Endothelial cell of umbilical vein (primary cell): ENCODE results near the gene AKAP12. TPM values are rescaled to one million over a fixed set of nuclear protein-coding genes. Genes with fewer than 3 reads are reported as not detected.

Source experiments
- BruUV-seq: library from RNA; stranded (reverse); fragments of 400-500 nt; replicated peaks from 2 replicates; lab custom pipeline; 2021; lab: Mats Ljungman, UMichigan
- CTCF ChIA-PET: fragments of 300-600, 350-600 bp; sonication (Branson Sonifier 250); formaldehyde crosslinking; loops from one replicate; lab custom pipeline; 2021; ENCODE audit warnings: antibody characterized with exemption, inconsistent platforms; lab: Charles Lee
- POLR2A ChIA-PET: fragments of 300-600, 350-600 bp; sonication (Branson Sonifier 250); formaldehyde crosslinking; loops from one replicate; lab custom pipeline; 2021; ENCODE audit warnings: antibody characterized with exemption, inconsistent platforms; lab: Charles Lee
- DNase-seq: peaks from one replicate; pipeline ENCODE4 v3.0.0-alpha.2; 2011; ENCODE audit warnings: low read depth, low spot score
- FAIRE-seq: peaks from 2 replicates; lab custom pipeline; 2011; peaks lifted over from hg19 to GRCh38; lab: Jason Lieb, UNC
- H2AFZ ChIP-seq: 2 replicates; pipeline ENCODE4 v1.6.0; 2012; ENCODE audit warnings: low read depth, low read length, control low read depth, inconsistent platforms
- H3K27ac ChIP-seq: 2 replicates; pipeline ENCODE4 v1.5.1; 2011; ENCODE audit warnings: low read depth, mild to moderate bottlenecking, control low read depth, low read length, moderate library complexity; ENCODE audit not compliant: insufficient read depth
- H3K27me3 ChIP-seq, 2 experiments: 2 replicates each; pipeline versions ENCODE4 v1.6.0 to v1.6.1; 2011; ENCODE audit warnings: low read length in 2 of 2, mixed read lengths in 1 of 2; ENCODE audit not compliant: control insufficient read depth in 2 of 2, insufficient read depth in 2 of 2
- H3K36me3 ChIP-seq, 2 experiments: 2 replicates in 1 of 2; 3 replicates in 1 of 2; pipeline ENCODE4 v1.5.1; 2011; ENCODE audit warnings: low read length in 2 of 2, mild to moderate bottlenecking in 1 of 2, moderate library complexity in 1 of 2; ENCODE audit not compliant: control insufficient read depth in 2 of 2, insufficient read depth in 2 of 2; ENCODE audit errors: extremely low read depth in 1 of 2
- H3K4me1 ChIP-seq: 3 replicates; pipeline ENCODE4 v1.5.1; 2011; ENCODE audit warnings: mild to moderate bottlenecking, low read length; ENCODE audit not compliant: control insufficient read depth, insufficient read depth; ENCODE audit errors: extremely low read depth
- H3K4me2 ChIP-seq: 2 replicates; pipeline ENCODE4 v1.6.1; 2011; ENCODE audit warnings: low read length, control low read depth, mixed read lengths; ENCODE audit not compliant: insufficient read depth
- H3K4me3 ChIP-seq, 3 experiments: fragments of 200-600 bp in 1 of 3; sonication (generic), shearing (Covaris generic) in 1 of 3; replicated peaks in 1 of 3; 2 replicates each; pipeline ENCODE4 v1.5.1; 2011 to 2016; ENCODE audit warnings: control low read depth in 3 of 3, low read length in 3 of 3, mild to moderate bottlenecking in 2 of 3, inconsistent platforms in 1 of 3, low read depth in 1 of 3, moderate library complexity in 1 of 3; ENCODE audit not compliant: insufficient read depth in 1 of 3
- H3K79me2 ChIP-seq: 2 replicates; pipeline ENCODE4 v1.6.0; 2012; ENCODE audit warnings: low read length, inconsistent platforms; ENCODE audit not compliant: control insufficient read depth, insufficient read depth
- H3K9ac ChIP-seq: replicated peaks from 2 replicates; pipeline ENCODE3; 2011; ENCODE audit warnings: low read length, control low read depth; ENCODE audit not compliant: insufficient read depth; ENCODE audit errors: extremely low read depth
- H3K9me1 ChIP-seq: replicated peaks from 3 replicates; pipeline ENCODE4 v1.6.0; 2011; ENCODE audit warnings: mild to moderate bottlenecking, low read length; ENCODE audit not compliant: control insufficient read depth, insufficient read depth; ENCODE audit errors: extremely low read depth
- H3K9me3 ChIP-seq: replicated peaks from 2 replicates; pipeline ENCODE4 v1.5.1; 2012; ENCODE audit warnings: low read length, inconsistent platforms; ENCODE audit not compliant: control insufficient read depth, insufficient read depth
- H4K20me1 ChIP-seq: replicated peaks from 2 replicates; pipeline ENCODE3; 2011; ENCODE audit warnings: mild to moderate bottlenecking, low read length; ENCODE audit not compliant: control insufficient read depth, insufficient read depth; ENCODE audit errors: extremely low read depth
- EZH2 ChIP-seq: IDR thresholded peaks from 2 replicates; pipeline ENCODE4 v1.6.1; 2012; ENCODE audit warnings: borderline replicate concordance, low read depth, mild to moderate bottlenecking, moderate library complexity, low read length, inconsistent platforms; ENCODE audit not compliant: severe bottlenecking
- FOS ChIP-seq: IDR thresholded peaks from 2 replicates; pipeline ENCODE4 v1.6.1; 2011; ENCODE audit warnings: mild to moderate bottlenecking, low read length, moderate library complexity, borderline replicate concordance; ENCODE audit not compliant: insufficient read depth
- GATA2 ChIP-seq: IDR thresholded peaks from 2 replicates; pipeline ENCODE4 v1.7.0; 2011; ENCODE audit warnings: low read depth, mild to moderate bottlenecking, moderate library complexity, mixed read lengths, low read length; ENCODE audit not compliant: insufficient read length, insufficient read depth
- JUN ChIP-seq: IDR thresholded peaks from 2 replicates; pipeline ENCODE4 v1.6.1; 2011; ENCODE audit warnings: borderline replicate concordance, low read depth; ENCODE audit not compliant: insufficient read length, insufficient read depth
- MAX ChIP-seq: IDR thresholded peaks from 2 replicates; pipeline ENCODE4 v1.6.1; 2011; ENCODE audit not compliant: insufficient read depth, insufficient read length
- MYC ChIP-seq: IDR thresholded peaks from one replicate; pipeline ENCODE4 v1.6.1; 2011; ENCODE audit warnings: mild to moderate bottlenecking, low read depth, low read length
- POLR2A ChIP-seq: IDR thresholded peaks from 2 replicates; pipeline ENCODE4 v1.6.1; 2012; ENCODE audit warnings: low read depth, mild to moderate bottlenecking, control low read depth, low read length
- POLR2AphosphoS5 ChIP-seq: IDR thresholded peaks from 2 replicates; pipeline ENCODE4 v1.6.1; 2012; ENCODE audit warnings: low read depth, mild to moderate bottlenecking, control low read depth, low read length, moderate library complexity; ENCODE audit not compliant: insufficient read depth
- dilution Hi-C: fragments of 300-500 bp; cut with MboI; formaldehyde crosslinking; loops from one replicate; pipeline ENCODE4 v1.15.0; 2019; ENCODE audit warnings: low sequenced_read_pairs; ENCODE audit not compliant: extremely low pct_ligation_motif_present
- intact Hi-C: fragments of 100-400 bp; cut with micrococcal nuclease; formaldehyde crosslinking; loops from one replicate; pipeline ENCODE4 v1.10.0; 2022
- polyA plus RNA-seq, 4 experiments: library from polyadenylated mRNA; depleted of rRNA in 3 of 4; stranded (reverse) in 3 of 4; unstranded in 1 of 4; fragments of >200 nt; gene quantifications; 2 replicates each; pipeline versions ENCODE4 v1.2.1 to v1.2.3, GENCODE V29; 2011 to 2012; ENCODE audit warnings: missing spikeins in 1 of 4
- total RNA-seq: library from RNA; stranded (reverse); gene quantifications from 2 replicates; pipeline ENCODE4 v1.2.3, GENCODE V29; 2021
- TF ChIP-seq, protein P1 (sequence below), 2 donors: IDR thresholded peaks; 1 replicate in 1 of 2; 2 replicates in 1 of 2; pipeline ENCODE4 v1.5.1; 2011; ENCODE audit warnings: low read length in 2 of 2, mild to moderate bottlenecking in 2 of 2, moderate library complexity in 2 of 2, control low read depth in 1 of 2, inconsistent platforms in 1 of 2, low read depth in 1 of 2; ENCODE audit not compliant: insufficient read depth in 1 of 2; ENCODE audit errors: extremely low read depth in 1 of 2

AKAP12 gene
- total and polyA plus RNA-seq, 2 donors (not counting 3 experiments of a cell fraction or from before 2014, with no cell fraction given): 46.9 to 340 TPM

DNA sequence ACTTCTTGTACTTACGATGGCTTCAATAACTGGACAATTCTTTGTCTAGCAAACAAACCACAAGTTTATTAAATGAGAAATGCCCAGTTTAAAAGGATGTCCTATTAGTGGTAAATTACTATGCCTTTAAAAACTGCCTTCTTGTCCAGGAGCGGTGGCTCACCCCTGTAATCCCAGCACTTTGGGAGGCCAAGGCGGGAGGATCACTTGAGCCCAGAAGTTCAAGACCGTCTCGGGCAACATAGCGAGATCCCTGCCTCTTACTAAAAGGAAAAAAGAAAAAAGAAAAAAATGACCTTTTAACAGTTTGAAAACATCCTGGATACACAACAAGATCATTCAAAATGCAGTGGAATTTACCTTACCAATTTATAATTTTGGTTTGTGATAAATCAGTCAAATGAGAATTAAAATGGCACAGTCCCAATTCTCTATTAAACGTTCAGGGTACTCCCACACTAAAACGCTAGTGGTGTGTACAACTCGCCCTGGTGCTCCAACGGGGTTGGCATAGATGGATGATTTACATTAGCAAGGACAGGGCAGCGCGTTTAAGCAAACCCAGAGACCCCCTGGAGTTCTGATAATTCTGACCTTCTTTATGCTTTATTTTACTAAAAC, 149.3 kb downstream of the AKAP12 start:
- no TSS peak for BruUV-seq
- H3K4me3 ChIP-seq: peak overlapping the region; percentile 66 to 93 (median 86)
- H3K36me3 ChIP-seq: no peaks in the 10 kb centered on the region
- ChIA-PET POLR2A (interaction anchor here (0.6 to 2.0 kb wide), 6 partner anchors 10 to 523 kb away, joined by 3 to 14 read pairs (median 4); partner anchors contain the start of gene MTHFD1L), CTCF (interaction anchor here (0.8 to 1.8 kb wide), 8 partner anchors 10 to 571 kb away, joined by 3 to 7 read pairs (median 4); partner anchors contain the start of gene RMND1)
- peaks cover 63% of the 10 kb centered on the region for H3K79me2 ChIP-seq
- intact Hi-C loops: no loop called here
- peak overlapping the region; percentile 95 for H3K4me2 ChIP-seq
- H3K27ac ChIP-seq: peak overlapping the region; percentile 93
- no peak for DNase-seq
- H3K9me3 ChIP-seq: no peaks in the 10 kb centered on the region
- dilution Hi-C loops: no loop called here
- no peaks in the 10 kb centered on the region for H3K9me1 ChIP-seq
- FAIRE-seq: peak; percentile 65
- TF ChIP-seq EZH2 (no peak), MYC (no peak), POLR2A (no peak), POLR2AphosphoS5 (no peak), MAX (no peak), FOS (no peak), GATA2 (no peak), JUN (no peak)
- TF ChIP-seq, protein P1, sequence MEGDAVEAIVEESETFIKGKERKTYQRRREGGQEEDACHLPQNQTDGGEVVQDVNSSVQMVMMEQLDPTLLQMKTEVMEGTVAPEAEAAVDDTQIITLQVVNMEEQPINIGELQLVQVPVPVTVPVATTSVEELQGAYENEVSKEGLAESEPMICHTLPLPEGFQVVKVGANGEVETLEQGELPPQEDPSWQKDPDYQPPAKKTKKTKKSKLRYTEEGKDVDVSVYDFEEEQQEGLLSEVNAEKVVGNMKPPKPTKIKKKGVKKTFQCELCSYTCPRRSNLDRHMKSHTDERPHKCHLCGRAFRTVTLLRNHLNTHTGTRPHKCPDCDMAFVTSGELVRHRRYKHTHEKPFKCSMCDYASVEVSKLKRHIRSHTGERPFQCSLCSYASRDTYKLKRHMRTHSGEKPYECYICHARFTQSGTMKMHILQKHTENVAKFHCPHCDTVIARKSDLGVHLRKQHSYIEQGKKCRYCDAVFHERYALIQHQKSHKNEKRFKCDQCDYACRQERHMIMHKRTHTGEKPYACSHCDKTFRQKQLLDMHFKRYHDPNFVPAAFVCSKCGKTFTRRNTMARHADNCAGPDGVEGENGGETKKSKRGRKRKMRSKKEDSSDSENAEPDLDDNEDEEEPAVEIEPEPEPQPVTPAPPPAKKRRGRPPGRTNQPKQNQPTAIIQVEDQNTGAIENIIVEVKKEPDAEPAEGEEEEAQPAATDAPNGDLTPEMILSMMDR (IDR thresholded peaks at IDR 0.05; ENCODE audit: extremely low read depth in 1 of 2, insufficient read depth in 1 of 2, low read depth in 1 of 2, low read length in 2 of 2): no peak
- H3K27me3 ChIP-seq: no peaks in the 10 kb centered on the region
- no peak overlapping the region for H2AFZ ChIP-seq
- H4K20me1 ChIP-seq: peaks cover 6% of the 10 kb centered on the region
- peak overlapping the region; percentile 95 for H3K9ac ChIP-seq
- H3K4me1 ChIP-seq: peaks cover 29% of the 10 kb centered on the region
